ENCODE measurements around the gene CFAP157. TPM values are rescaled to one million over a fixed set of nuclear protein-coding genes. Genes with fewer than 3 reads are reported as not detected.

CFAP157 gene
- total and polyA plus RNA-seq, 2 of the 13 experiments (the other 11 are each of a cell fraction or from before 2014, with no cell fraction given) = 0.07 TPM; not detected in 1

DNA sequence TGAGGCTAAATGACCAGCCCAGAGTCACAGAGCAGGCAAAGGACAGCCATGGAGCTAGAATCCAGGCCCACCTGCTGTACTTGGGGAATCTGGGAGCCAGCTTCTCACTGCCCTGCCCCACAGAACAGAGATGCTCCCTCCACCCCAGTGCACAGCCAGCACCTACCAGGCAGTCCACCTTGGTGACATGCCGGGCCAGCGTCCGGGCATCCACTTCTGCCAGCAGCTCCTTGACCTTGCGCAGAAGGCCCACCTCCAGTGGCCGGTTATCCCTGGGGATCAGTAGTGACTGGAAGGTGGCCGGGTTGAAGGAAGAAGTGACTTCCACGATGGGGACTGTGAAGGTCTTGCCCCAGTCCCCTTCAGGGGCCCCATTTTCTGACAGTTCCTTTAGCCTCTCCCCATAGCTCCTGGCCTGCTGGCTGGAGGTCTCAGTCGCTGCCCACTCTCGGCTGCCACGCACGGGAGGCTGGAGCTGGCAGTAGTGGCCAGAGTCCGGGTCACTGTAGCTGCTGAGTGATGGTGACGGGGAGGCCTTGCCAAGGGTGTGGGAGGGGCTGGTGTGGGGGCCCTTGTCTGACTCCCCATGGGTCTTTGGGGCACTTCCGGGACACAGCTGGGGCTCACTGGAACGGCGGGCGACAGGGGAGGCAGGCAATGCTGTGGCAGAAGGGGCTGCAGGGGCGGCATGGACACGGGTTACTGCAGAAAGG, 37.8 kb downstream of the CFAP157 start:
- no peak for ATAC-seq
- Histone ChIP-seq H3K27me3 (ENCODE audit: control insufficient read depth in 1 of 2, insufficient read depth in 2 of 2, low read length in 2 of 2) (peaks cover 4 to 53% of the 10 kb centered on the region in 2 experiments; a peak in 4 of 5 replicates), H3K4me3 (replicated peaks in 1 of 3; ENCODE audit: insufficient read depth in 1 of 3, low read depth in 2 of 3, low read length in 3 of 3) (no peak overlapping the region), H3K79me2 (ENCODE audit: insufficient read depth, low read length) (no peaks in the 10 kb centered on the region), H3K36me3 (replicated peaks in 1 of 2; ENCODE audit: control insufficient read depth in 1 of 2, insufficient read depth in 2 of 2, low read length in 2 of 2) (no peaks in the 10 kb centered on the region), H3K27ac (ENCODE audit: extremely low read length, insufficient read depth, low read length) (no peak overlapping the region), H3K9ac (ENCODE audit: insufficient read depth, low read depth, low read length) (no peak overlapping the region), H3K4me1 (ENCODE audit: insufficient read depth, low read length) (peaks cover 21% of the 10 kb centered on the region), H3K4me2 (ENCODE audit: low read depth, low read length) (no peak overlapping the region), H4K20me1 (ENCODE audit: insufficient read depth, low read length) (no peaks in the 10 kb centered on the region), H2AFZ (ENCODE audit: low read length) (no peak overlapping the region), H3K9me3 (ENCODE audit: low read length) (no peaks in the 10 kb centered on the region)
- ChIA-PET CTCF (ENCODE audit: low intra/inter-chr PET ratio, low total read pairs) (no interaction called here), POLR2A (no interaction called here)
- intact Hi-C loops (cut with micrococcal nuclease; ENCODE audit: unreplicated experiment) (no loop called here), in situ Hi-C loops (cut with HindIII; ENCODE audit: extremely low pct_ligation_motif_present, low pct_unique_long_range_greater_than_20kb) (no loop called here)
- WGBS (ENCODE audit: low lambda C conversion rate) = 5% methylated on average over 7 of the region's 19 CpGs
- no TSS peak for BruUV-seq (replicated peaks)
- FAIRE-seq = no peak
- no peak for DNase-seq (ENCODE audit: low spot score)
- no peak for TF ChIP-seq ZNF232 (CRISPR knock-in tag; IDR thresholded peaks at IDR 0.05; ENCODE audit: borderline replicate concordance)
- no peak for TF ChIP-seq SMC3 (IDR thresholded peaks at IDR 0.05; ENCODE audit: low read length)
- TF ChIP-seq MATR3 (CRISPR knock-in tag; IDR thresholded peaks at IDR 0.05) = no peak
- TF ChIP-seq, protein P1, sequence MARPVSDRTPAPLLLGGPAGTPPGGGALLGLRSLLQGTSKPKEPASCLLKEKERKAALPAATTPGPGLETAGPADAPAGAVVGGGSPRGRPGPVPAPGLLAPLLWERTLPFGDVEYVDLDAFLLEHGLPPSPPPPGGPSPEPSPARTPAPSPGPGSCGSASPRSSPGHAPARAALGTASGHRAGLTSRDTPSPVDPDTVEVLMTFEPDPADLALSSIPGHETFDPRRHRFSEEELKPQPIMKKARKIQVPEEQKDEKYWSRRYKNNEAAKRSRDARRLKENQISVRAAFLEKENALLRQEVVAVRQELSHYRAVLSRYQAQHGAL (CRISPR knock-in tag; IDR thresholded peaks at IDR 0.05; ENCODE audit: not compliant biosample characterization) = no peak
- TF ChIP-seq KLF6 (CRISPR knock-in tag; IDR thresholded peaks at IDR 0.05) = no peak
- no peak for TF ChIP-seq TAF15 (IDR thresholded peaks at IDR 0.05; ENCODE audit: low read depth, low read length, poor library complexity, severe bottlenecking)
- TF ChIP-seq SPEN (CRISPR knock-in tag; IDR thresholded peaks at IDR 0.05; ENCODE audit: low read depth) = no peak
- TF ChIP-seq NR2F6 (IDR thresholded peaks at IDR 0.05) = no peak
- no peak for TF ChIP-seq NR2F6 (CRISPR knock-in tag; IDR thresholded peaks at IDR 0.05)
- TF ChIP-seq, protein P2, sequence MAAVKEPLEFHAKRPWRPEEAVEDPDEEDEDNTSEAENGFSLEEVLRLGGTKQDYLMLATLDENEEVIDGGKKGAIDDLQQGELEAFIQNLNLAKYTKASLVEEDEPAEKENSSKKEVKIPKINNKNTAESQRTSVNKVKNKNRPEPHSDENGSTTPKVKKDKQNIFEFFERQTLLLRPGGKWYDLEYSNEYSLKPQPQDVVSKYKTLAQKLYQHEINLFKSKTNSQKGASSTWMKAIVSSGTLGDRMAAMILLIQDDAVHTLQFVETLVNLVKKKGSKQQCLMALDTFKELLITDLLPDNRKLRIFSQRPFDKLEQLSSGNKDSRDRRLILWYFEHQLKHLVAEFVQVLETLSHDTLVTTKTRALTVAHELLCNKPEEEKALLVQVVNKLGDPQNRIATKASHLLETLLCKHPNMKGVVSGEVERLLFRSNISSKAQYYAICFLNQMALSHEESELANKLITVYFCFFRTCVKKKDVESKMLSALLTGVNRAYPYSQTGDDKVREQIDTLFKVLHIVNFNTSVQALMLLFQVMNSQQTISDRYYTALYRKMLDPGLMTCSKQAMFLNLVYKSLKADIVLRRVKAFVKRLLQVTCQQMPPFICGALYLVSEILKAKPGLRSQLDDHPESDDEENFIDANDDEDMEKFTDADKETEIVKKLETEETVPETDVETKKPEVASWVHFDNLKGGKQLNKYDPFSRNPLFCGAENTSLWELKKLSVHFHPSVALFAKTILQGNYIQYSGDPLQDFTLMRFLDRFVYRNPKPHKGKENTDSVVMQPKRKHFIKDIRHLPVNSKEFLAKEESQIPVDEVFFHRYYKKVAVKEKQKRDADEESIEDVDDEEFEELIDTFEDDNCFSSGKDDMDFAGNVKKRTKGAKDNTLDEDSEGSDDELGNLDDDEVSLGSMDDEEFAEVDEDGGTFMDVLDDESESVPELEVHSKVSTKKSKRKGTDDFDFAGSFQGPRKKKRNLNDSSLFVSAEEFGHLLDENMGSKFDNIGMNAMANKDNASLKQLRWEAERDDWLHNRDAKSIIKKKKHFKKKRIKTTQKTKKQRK (IDR thresholded peaks at IDR 0.05; ENCODE audit: low read length) = no peak
- no peak for TF ChIP-seq ZNF367 (CRISPR knock-in tag; IDR thresholded peaks at IDR 0.05; ENCODE audit: borderline replicate concordance)
- TF ChIP-seq, protein P3, sequence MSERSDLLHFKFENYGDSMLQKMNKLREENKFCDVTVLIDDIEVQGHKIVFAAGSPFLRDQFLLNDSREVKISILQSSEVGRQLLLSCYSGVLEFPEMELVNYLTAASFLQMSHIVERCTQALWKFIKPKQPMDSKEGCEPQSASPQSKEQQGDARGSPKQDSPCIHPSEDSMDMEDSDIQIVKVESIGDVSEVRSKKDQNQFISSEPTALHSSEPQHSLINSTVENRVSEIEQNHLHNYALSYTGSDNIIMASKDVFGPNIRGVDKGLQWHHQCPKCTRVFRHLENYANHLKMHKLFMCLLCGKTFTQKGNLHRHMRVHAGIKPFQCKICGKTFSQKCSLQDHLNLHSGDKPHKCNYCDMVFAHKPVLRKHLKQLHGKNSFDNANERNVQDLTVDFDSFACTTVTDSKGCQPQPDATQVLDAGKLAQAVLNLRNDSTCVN (CRISPR knock-in tag; IDR thresholded peaks at IDR 0.05; ENCODE audit: borderline replicate concordance) = no peak
- no peak for TF ChIP-seq PHF20 (CRISPR knock-in tag; IDR thresholded peaks at IDR 0.05)
- no peak for TF ChIP-seq FOXK2 (IDR thresholded peaks at IDR 0.05)
- TF ChIP-seq, protein P4, sequence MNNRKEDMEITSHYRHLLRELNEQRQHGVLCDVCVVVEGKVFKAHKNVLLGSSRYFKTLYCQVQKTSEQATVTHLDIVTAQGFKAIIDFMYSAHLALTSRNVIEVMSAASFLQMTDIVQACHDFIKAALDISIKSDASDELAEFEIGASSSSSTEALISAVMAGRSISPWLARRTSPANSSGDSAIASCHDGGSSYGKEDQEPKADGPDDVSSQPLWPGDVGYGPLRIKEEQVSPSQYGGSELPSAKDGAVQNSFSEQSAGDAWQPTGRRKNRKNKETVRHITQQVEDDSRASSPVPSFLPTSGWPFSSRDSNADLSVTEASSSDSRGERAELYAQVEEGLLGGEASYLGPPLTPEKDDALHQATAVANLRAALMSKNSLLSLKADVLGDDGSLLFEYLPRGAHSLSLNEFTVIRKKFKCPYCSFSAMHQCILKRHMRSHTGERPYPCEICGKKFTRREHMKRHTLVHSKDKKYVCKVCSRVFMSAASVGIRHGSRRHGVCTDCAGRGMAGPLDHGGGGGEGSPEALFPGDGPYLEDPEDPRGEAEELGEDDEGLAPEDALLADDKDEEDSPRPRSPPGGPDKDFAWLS (CRISPR knock-in tag; IDR thresholded peaks at IDR 0.05; ENCODE audit: borderline replicate concordance) = no peak
- no peak for TF ChIP-seq ZNF709 (CRISPR knock-in tag; IDR thresholded peaks at IDR 0.05)
- TF ChIP-seq ZNF251 (CRISPR knock-in tag; IDR thresholded peaks at IDR 0.05) = no peak
- TF ChIP-seq, protein P5, sequence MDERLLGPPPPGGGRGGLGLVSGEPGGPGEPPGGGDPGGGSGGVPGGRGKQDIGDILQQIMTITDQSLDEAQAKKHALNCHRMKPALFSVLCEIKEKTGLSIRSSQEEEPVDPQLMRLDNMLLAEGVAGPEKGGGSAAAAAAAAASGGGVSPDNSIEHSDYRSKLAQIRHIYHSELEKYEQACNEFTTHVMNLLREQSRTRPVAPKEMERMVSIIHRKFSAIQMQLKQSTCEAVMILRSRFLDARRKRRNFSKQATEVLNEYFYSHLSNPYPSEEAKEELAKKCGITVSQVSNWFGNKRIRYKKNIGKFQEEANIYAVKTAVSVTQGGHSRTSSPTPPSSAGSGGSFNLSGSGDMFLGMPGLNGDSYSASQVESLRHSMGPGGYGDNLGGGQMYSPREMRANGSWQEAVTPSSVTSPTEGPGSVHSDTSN (CRISPR knock-in tag; IDR thresholded peaks at IDR 0.05) = no peak
